ENCODE results near the gene ALPL.

ALPL gene

DNA sequence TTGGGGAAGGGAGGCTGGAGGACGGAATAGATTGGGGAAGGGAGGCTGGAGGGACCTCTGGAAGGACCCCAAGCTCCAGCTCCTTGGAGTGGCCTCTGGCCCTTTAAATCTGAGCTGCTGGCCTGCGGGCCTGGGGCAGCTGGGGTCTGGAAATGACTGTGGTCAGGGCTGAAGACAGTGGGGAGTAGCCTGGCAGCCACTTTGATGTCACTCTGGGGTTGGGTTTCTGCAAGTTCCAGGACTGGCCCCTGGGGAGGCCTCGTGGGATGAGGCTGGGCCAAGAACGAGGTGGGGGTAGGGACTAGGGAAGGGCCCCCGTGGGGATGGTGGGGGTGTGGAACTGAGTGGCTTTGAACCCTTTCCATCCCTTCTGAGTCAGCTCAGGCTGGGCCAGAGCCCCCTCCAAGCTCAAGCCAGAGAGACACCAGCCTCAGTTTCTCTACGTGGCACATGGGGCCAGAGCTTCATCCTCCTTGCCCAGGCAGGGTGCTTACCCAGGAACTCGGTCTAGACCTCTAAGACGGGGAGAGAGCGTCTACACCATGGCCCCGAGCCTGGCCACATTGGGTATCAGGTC, 59.7 kb downstream of the ALPL start:
- H3K4me3 ChIP-seq (ENCODE audit: insufficient read length, low read depth): no peak overlapping the region
- H3K9me3 ChIP-seq (ENCODE audit: insufficient read depth, low read length): no peaks in the 10 kb centered on the region
- peaks cover 33% of the 10 kb centered on the region for H3K36me3 ChIP-seq (ENCODE audit: insufficient read depth, insufficient read length, low read length)
- H3K27me3 ChIP-seq (ENCODE audit: insufficient read depth, insufficient read length): no peaks in the 10 kb centered on the region
- DNase-seq (ENCODE audit: low read depth, low spot score): no peak
- H3K9ac ChIP-seq (ENCODE audit: insufficient read length, low read depth): no peak overlapping the region
- peaks cover 11% of the 10 kb centered on the region for H3K4me1 ChIP-seq (ENCODE audit: insufficient read depth, insufficient read length)
- TF ChIP-seq SUZ12 (IDR thresholded peaks at IDR 0.05; ENCODE audit: extremely low read depth, insufficient read depth, insufficient read length): no peak
- TF ChIP-seq YY1 (IDR thresholded peaks at IDR 0.05; ENCODE audit: insufficient read depth, insufficient read length): no peak
- no peak for TF ChIP-seq ZNF274 (IDR thresholded peaks at IDR 0.05; ENCODE audit: low read depth, low read length)

DNA sequence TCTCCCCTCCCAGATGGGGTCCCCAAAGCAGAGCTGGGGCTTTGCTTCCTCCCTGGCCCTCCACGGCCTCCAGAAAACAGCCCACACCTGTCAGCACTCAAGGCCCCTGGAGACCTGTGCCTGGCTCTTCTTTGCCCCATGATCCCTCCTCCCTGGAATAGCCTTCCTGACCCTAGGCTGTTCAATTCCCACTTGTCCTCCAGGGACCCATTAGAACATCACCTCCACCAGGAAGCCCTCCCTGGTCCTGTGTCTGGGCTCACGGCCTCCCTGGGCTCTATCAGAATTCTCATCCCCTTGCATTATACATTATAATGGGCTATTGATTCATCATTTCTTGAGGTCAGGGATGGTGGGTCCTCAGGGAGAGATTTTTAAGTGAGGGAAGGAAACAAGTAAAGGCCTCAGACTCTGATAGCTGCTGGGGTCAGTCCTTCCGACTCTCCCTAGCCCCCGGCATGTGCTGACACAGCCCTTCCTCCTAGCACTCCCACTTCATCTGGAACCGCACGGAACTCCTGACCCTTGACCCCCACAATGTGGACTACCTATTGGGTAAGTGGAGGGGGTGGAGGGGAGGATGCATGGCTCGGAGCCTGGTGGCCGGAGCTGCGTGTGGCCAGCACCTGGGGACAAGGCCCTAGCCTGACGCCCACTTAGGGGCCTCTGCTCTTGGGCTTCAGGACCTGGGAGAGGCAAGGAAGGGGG, 60.8 kb downstream of the ALPL start:
- DNase-seq (ENCODE audit: low read depth, low spot score): no peak
- Histone ChIP-seq H3K27me3 (ENCODE audit: insufficient read depth, insufficient read length) (no peaks in the 10 kb centered on the region), H3K36me3 (ENCODE audit: insufficient read depth, insufficient read length, low read length) (peaks cover 22% of the 10 kb centered on the region), H3K9me3 (ENCODE audit: insufficient read depth, low read length) (no peaks in the 10 kb centered on the region), H3K9ac (ENCODE audit: insufficient read length, low read depth) (no peak overlapping the region), H3K4me3 (ENCODE audit: insufficient read length, low read depth) (no peak overlapping the region), H3K4me1 (ENCODE audit: insufficient read depth, insufficient read length) (peaks cover 11% of the 10 kb centered on the region)
- TF ChIP-seq YY1 (IDR thresholded peaks at IDR 0.05; ENCODE audit: insufficient read depth, insufficient read length) (no peak), SUZ12 (IDR thresholded peaks at IDR 0.05; ENCODE audit: extremely low read depth, insufficient read depth, insufficient read length) (no peak), ZNF274 (IDR thresholded peaks at IDR 0.05; ENCODE audit: low read depth, low read length) (no peak)

DNA sequence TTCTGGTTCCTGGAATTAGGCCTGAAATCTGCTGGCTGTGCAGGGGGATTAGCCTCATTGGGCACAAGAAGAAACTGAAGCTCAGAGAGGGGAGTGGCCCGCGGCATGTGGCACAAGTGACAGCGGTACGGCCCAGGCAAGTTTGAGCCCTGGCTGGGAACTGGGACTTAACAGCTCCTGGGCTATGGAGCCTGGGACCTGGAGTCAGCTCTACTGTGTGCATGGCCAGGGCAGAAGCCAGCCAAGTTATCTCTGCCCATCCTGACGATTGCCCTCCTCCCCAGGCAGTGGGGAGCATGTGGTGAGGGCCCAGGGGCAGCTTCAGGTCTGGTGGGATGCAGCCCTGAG, 61.3 kb downstream of the ALPL start:
- no peak for DNase-seq (ENCODE audit: low read depth, low spot score)
- Histone ChIP-seq H3K4me1 (ENCODE audit: insufficient read depth, insufficient read length) (peaks cover 14% of the 10 kb centered on the region), H3K36me3 (ENCODE audit: insufficient read depth, insufficient read length, low read length) (peaks cover 19% of the 10 kb centered on the region), H3K4me3 (ENCODE audit: insufficient read length, low read depth) (no peak overlapping the region), H3K27me3 (ENCODE audit: insufficient read depth, insufficient read length) (no peaks in the 10 kb centered on the region), H3K9ac (ENCODE audit: insufficient read length, low read depth) (no peak overlapping the region), H3K9me3 (ENCODE audit: insufficient read depth, low read length) (no peaks in the 10 kb centered on the region)
- TF ChIP-seq YY1 (IDR thresholded peaks at IDR 0.05; ENCODE audit: insufficient read depth, insufficient read length): no peak
- TF ChIP-seq ZNF274 (IDR thresholded peaks at IDR 0.05; ENCODE audit: low read depth, low read length): no peak
- no peak for TF ChIP-seq SUZ12 (IDR thresholded peaks at IDR 0.05; ENCODE audit: extremely low read depth, insufficient read depth, insufficient read length)

DNA sequence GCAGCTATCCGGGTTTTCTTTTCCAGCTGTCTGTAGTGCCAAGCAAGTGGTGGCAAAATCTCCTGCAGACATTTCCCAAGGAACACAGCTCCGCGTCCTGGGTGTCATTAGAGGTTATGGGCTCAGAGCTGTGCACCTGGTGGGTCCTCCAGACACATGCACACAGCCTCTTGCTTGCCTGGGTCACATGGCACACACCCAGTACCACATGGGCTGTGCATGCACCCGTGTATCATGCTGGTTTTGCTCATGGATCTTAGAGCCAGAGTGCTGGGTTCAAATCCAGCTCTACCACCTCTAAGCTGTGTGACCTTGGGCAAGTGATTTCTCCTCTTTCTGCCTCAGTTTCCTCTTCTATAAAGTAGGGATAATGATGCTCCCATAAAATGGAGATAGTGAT, 61.7 kb downstream of the ALPL start:
- peaks cover 19% of the 10 kb centered on the region for H3K36me3 ChIP-seq (ENCODE audit: insufficient read depth, insufficient read length, low read length)
- H3K4me3 ChIP-seq (ENCODE audit: insufficient read length, low read depth): no peak overlapping the region
- no peak overlapping the region for H3K9ac ChIP-seq (ENCODE audit: insufficient read length, low read depth)
- H3K9me3 ChIP-seq (ENCODE audit: insufficient read depth, low read length): no peaks in the 10 kb centered on the region
- peaks cover 16% of the 10 kb centered on the region for H3K4me1 ChIP-seq (ENCODE audit: insufficient read depth, insufficient read length)
- TF ChIP-seq SUZ12 (IDR thresholded peaks at IDR 0.05; ENCODE audit: extremely low read depth, insufficient read depth, insufficient read length) (no peak), YY1 (IDR thresholded peaks at IDR 0.05; ENCODE audit: insufficient read depth, insufficient read length) (no peak), ZNF274 (IDR thresholded peaks at IDR 0.05; ENCODE audit: low read depth, low read length) (no peak)
- no peaks in the 10 kb centered on the region for H3K27me3 ChIP-seq (ENCODE audit: insufficient read depth, insufficient read length)
- DNase-seq (ENCODE audit: low read depth, low spot score): no peak

DNA sequence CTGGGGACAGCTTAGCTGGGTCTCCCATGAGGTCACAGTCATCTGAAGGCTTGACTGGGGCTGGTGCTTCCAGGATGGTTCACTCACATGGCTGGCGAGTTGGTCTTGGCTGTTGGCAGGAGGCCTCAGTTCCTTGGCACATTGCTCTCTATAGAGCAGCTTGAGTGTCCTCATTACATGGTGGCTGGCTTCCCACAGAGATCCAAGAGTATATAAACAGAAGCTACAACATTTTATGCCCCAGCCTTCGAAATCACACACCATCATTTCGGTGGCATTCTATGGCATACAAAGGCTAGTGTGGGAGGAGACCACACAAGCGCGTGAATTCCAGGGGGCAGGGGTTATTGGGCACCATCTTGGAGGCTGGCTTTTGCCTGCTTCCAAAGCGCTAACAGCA, 63.0 kb downstream of the ALPL start:
- peaks cover 14% of the 10 kb centered on the region for H3K36me3 ChIP-seq (ENCODE audit: insufficient read depth, insufficient read length, low read length)
- no peak for TF ChIP-seq YY1 (IDR thresholded peaks at IDR 0.05; ENCODE audit: insufficient read depth, insufficient read length)
- no peak for TF ChIP-seq SUZ12 (IDR thresholded peaks at IDR 0.05; ENCODE audit: extremely low read depth, insufficient read depth, insufficient read length)
- TF ChIP-seq ZNF274 (IDR thresholded peaks at IDR 0.05; ENCODE audit: low read depth, low read length): no peak
- no peak for DNase-seq (ENCODE audit: low read depth, low spot score)
- no peak overlapping the region for H3K9ac ChIP-seq (ENCODE audit: insufficient read length, low read depth)
- no peak overlapping the region for H3K4me3 ChIP-seq (ENCODE audit: insufficient read length, low read depth)
- no peaks in the 10 kb centered on the region for H3K27me3 ChIP-seq (ENCODE audit: insufficient read depth, insufficient read length)
- peaks cover 16% of the 10 kb centered on the region for H3K4me1 ChIP-seq (ENCODE audit: insufficient read depth, insufficient read length)
- no peaks in the 10 kb centered on the region for H3K9me3 ChIP-seq (ENCODE audit: insufficient read depth, low read length)

DNA sequence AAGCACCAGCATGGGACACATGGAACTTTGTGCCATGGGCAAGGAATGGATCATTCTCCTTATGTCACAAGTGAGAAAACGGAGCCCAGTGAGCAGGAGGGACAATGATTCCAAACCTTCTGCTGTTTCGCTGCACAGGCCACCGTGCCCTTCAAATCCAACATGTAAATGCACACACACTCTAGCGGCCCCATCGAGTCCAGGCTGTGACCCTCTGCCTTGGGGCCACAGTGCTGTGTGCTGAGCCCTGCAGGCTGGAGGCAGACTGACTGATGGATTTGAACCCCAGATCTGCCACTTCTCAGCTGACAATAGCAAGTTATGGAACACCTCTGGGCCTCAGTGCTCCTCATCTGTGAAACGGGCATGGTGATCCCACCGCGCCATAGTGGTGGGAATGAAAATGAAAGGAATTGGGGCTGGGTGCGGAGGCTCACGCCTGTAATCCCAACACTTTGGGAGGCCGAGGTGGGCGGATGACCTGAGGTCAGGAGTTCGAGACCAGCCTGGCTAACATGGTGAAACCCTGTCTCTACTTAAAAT, 63.6 kb downstream of the ALPL start:
- Histone ChIP-seq H3K36me3 (ENCODE audit: insufficient read depth, insufficient read length, low read length) (peaks cover 13% of the 10 kb centered on the region), H3K4me3 (ENCODE audit: insufficient read length, low read depth) (no peak overlapping the region), H3K4me1 (ENCODE audit: insufficient read depth, insufficient read length) (peaks cover 16% of the 10 kb centered on the region), H3K9me3 (ENCODE audit: insufficient read depth, low read length) (no peaks in the 10 kb centered on the region), H3K9ac (ENCODE audit: insufficient read length, low read depth) (no peak overlapping the region), H3K27me3 (ENCODE audit: insufficient read depth, insufficient read length) (no peaks in the 10 kb centered on the region)
- no peak for TF ChIP-seq YY1 (IDR thresholded peaks at IDR 0.05; ENCODE audit: insufficient read depth, insufficient read length)
- no peak for DNase-seq (ENCODE audit: low read depth, low spot score)

DNA sequence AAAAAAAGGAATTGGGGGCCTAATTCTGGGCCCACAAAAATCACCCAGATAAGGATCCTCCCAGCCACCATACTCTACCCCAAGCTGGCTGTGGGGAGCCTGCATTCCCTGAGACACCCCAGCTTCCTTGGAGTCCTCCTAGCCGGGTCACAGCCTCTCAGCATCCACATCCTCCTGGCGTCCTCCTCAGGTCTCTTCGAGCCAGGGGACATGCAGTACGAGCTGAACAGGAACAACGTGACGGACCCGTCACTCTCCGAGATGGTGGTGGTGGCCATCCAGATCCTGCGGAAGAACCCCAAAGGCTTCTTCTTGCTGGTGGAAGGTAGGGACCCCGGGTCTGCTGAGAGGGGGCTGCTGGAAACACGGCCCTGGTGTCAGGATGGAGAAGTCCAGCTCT, 64.3 kb downstream of the ALPL start:
- Histone ChIP-seq H3K36me3 (ENCODE audit: insufficient read depth, insufficient read length, low read length) (peaks cover 11% of the 10 kb centered on the region), H3K4me1 (ENCODE audit: insufficient read depth, insufficient read length) (peaks cover 12% of the 10 kb centered on the region), H3K4me3 (ENCODE audit: insufficient read length, low read depth) (no peak overlapping the region), H3K9me3 (ENCODE audit: insufficient read depth, low read length) (no peaks in the 10 kb centered on the region), H3K9ac (ENCODE audit: insufficient read length, low read depth) (no peak overlapping the region), H3K27me3 (ENCODE audit: insufficient read depth, insufficient read length) (no peaks in the 10 kb centered on the region)
- no peak for DNase-seq (ENCODE audit: low read depth, low spot score)
- TF ChIP-seq SUZ12 (IDR thresholded peaks at IDR 0.05; ENCODE audit: extremely low read depth, insufficient read depth, insufficient read length) (no peak), ZNF274 (IDR thresholded peaks at IDR 0.05; ENCODE audit: low read depth, low read length) (no peak), YY1 (IDR thresholded peaks at IDR 0.05; ENCODE audit: insufficient read depth, insufficient read length) (no peak)
